ENCODE results near the gene NT5DC1. TPM values are rescaled to one million over a fixed set of nuclear protein-coding genes. Genes with fewer than 3 reads are reported as not detected.

The NT5DC1 gene
- total and polyA plus RNA-seq, 2 experiments from 2014 or later, result 27.0 to 29.8 TPM

DNA sequence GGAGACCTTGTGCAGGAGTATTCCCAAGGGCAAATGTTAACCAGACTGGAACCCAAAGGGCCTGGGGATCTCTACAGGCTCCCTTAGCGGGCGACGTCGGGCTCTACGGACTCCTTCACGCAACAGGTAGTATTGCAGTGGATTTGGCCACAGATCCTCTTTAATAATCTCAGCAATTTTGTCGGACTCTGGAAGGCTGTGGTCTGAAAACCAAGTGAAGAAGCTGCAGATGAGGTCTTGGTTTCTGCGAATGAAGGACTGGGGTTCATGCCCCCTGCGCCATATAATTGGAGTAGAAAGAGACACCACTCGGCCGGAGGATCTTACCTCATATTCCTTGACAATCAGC lies 177.8 kb downstream of the NT5DC1 start:
- H3K4me3 Mint-ChIP-seq, result peak overlapping the region; percentile 93
- Histone ChIP-seq H3K36me3 (ENCODE audit: insufficient read depth) (no peaks in the 10 kb centered on the region), H3K4me3 (peak overlapping the region; percentile 84), H3K4me1 (ENCODE audit: insufficient read depth) (peaks cover 21% of the 10 kb centered on the region), H3K27me3 (ENCODE audit: insufficient read depth) (no peaks in the 10 kb centered on the region), H4K20me1 (replicated peaks; ENCODE audit: insufficient read depth) (peaks cover 11% of the 10 kb centered on the region), H3K4me2 (peak overlapping the region; percentile 85), H3K27ac (ENCODE audit: low read depth) (0 out of 2 replicates have a peak overlapping the region, but pooled peaks have one; percentile 90), H3F3A (replicated peaks; ENCODE audit: low read depth) (no peaks in the 10 kb centered on the region), H2AFZ (no peak overlapping the region), H3K79me2 (replicated peaks; ENCODE audit: insufficient read depth) (peaks cover 50% of the 10 kb centered on the region), H3K9me2 (ENCODE audit: insufficient read depth) (no peaks in the 10 kb centered on the region)
- peaks cover 30% of the 10 kb centered on the region for H3K36me3 Mint-ChIP-seq (ENCODE audit: low read depth)
- DNase-seq (ENCODE audit: low spot score), result no peak
- peaks cover 6% of the 10 kb centered on the region for H3K27me3 Mint-ChIP-seq (ENCODE audit: insufficient read depth, low read depth, poor library complexity)
- no peak for ATAC-seq
- TF ChIP-seq, protein P1, sequence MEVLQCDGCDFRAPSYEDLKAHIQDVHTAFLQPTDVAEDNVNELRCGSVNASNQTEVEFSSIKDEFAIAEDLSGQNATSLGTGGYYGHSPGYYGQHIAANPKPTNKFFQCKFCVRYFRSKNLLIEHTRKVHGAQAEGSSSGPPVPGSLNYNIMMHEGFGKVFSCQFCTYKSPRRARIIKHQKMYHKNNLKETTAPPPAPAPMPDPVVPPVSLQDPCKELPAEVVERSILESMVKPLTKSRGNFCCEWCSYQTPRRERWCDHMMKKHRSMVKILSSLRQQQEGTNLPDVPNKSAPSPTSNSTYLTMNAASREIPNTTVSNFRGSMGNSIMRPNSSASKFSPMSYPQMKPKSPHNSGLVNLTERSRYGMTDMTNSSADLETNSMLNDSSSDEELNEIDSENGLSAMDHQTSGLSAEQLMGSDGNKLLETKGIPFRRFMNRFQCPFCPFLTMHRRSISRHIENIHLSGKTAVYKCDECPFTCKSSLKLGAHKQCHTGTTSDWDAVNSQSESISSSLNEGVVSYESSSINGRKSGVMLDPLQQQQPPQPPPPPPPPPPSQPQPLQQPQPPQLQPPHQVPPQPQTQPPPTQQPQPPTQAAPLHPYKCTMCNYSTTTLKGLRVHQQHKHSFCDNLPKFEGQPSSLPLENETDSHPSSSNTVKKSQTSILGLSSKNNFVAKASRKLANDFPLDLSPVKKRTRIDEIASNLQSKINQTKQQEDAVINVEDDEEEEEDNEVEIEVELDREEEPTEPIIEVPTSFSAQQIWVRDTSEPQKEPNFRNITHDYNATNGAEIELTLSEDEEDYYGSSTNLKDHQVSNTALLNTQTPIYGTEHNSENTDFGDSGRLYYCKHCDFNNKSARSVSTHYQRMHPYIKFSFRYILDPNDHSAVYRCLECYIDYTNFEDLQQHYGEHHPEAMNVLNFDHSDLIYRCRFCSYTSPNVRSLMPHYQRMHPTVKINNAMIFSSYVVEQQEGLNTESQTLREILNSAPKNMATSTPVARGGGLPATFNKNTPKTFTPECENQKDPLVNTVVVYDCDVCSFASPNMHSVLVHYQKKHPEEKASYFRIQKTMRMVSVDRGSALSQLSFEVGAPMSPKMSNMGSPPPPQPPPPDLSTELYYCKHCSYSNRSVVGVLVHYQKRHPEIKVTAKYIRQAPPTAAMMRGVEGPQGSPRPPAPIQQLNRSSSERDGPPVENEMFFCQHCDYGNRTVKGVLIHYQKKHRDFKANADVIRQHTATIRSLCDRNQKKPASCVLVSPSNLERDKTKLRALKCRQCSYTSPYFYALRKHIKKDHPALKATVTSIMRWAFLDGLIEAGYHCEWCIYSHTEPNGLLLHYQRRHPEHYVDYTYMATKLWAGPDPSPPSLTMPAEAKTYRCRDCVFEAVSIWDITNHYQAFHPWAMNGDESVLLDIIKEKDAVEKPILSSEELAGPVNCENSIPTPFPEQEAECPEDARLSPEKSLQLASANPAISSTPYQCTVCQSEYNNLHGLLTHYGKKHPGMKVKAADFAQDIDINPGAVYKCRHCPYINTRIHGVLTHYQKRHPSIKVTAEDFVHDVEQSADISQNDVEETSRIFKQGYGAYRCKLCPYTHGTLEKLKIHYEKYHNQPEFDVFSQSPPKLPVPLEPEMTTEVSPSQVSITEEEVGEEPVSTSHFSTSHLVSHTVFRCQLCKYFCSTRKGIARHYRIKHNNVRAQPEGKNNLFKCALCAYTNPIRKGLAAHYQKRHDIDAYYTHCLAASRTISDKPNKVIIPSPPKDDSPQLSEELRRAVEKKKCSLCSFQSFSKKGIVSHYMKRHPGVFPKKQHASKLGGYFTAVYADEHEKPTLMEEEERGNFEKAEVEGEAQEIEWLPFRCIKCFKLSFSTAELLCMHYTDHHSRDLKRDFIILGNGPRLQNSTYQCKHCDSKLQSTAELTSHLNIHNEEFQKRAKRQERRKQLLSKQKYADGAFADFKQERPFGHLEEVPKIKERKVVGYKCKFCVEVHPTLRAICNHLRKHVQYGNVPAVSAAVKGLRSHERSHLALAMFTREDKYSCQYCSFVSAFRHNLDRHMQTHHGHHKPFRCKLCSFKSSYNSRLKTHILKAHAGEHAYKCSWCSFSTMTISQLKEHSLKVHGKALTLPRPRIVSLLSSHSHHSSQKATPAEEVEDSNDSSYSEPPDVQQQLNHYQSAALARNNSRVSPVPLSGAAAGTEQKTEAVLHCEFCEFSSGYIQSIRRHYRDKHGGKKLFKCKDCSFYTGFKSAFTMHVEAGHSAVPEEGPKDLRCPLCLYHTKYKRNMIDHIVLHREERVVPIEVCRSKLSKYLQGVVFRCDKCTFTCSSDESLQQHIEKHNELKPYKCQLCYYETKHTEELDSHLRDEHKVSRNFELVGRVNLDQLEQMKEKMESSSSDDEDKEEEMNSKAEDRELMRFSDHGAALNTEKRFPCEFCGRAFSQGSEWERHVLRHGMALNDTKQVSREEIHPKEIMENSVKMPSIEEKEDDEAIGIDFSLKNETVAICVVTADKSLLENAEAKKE (CRISPR knock-in tag; IDR thresholded peaks at IDR 0.05), result no peak
- no peak for TF ChIP-seq STAT1 (IDR thresholded peaks at IDR 0.05; ENCODE audit: unreplicated experiment)
- TF ChIP-seq, protein P2, sequence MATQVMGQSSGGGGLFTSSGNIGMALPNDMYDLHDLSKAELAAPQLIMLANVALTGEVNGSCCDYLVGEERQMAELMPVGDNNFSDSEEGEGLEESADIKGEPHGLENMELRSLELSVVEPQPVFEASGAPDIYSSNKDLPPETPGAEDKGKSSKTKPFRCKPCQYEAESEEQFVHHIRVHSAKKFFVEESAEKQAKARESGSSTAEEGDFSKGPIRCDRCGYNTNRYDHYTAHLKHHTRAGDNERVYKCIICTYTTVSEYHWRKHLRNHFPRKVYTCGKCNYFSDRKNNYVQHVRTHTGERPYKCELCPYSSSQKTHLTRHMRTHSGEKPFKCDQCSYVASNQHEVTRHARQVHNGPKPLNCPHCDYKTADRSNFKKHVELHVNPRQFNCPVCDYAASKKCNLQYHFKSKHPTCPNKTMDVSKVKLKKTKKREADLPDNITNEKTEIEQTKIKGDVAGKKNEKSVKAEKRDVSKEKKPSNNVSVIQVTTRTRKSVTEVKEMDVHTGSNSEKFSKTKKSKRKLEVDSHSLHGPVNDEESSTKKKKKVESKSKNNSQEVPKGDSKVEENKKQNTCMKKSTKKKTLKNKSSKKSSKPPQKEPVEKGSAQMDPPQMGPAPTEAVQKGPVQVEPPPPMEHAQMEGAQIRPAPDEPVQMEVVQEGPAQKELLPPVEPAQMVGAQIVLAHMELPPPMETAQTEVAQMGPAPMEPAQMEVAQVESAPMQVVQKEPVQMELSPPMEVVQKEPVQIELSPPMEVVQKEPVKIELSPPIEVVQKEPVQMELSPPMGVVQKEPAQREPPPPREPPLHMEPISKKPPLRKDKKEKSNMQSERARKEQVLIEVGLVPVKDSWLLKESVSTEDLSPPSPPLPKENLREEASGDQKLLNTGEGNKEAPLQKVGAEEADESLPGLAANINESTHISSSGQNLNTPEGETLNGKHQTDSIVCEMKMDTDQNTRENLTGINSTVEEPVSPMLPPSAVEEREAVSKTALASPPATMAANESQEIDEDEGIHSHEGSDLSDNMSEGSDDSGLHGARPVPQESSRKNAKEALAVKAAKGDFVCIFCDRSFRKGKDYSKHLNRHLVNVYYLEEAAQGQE (IDR thresholded peaks at IDR 0.05; ENCODE audit: unreplicated experiment), result no peak
- TF ChIP-seq CREB1 (CRISPR knock-in tag; IDR thresholded peaks at IDR 0.05; ENCODE audit: low read depth), result no peak
- TF ChIP-seq NANOG (IDR thresholded peaks at IDR 0.05; ENCODE audit: borderline replicate concordance), result no peak
- no peak for TF ChIP-seq ZNF331 (CRISPR knock-in tag; IDR thresholded peaks at IDR 0.05; ENCODE audit: low read depth)
- TF ChIP-seq, protein P3, sequence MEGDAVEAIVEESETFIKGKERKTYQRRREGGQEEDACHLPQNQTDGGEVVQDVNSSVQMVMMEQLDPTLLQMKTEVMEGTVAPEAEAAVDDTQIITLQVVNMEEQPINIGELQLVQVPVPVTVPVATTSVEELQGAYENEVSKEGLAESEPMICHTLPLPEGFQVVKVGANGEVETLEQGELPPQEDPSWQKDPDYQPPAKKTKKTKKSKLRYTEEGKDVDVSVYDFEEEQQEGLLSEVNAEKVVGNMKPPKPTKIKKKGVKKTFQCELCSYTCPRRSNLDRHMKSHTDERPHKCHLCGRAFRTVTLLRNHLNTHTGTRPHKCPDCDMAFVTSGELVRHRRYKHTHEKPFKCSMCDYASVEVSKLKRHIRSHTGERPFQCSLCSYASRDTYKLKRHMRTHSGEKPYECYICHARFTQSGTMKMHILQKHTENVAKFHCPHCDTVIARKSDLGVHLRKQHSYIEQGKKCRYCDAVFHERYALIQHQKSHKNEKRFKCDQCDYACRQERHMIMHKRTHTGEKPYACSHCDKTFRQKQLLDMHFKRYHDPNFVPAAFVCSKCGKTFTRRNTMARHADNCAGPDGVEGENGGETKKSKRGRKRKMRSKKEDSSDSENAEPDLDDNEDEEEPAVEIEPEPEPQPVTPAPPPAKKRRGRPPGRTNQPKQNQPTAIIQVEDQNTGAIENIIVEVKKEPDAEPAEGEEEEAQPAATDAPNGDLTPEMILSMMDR (conservative IDR thresholded peaks at IDR 0.05; ENCODE audit: low read depth in 2 of 2), result no peak
- TF ChIP-seq ZNF114 (CRISPR knock-in tag; IDR thresholded peaks at IDR 0.05), result no peak
- no peak for TF ChIP-seq EZH2 (IDR thresholded peaks at IDR 0.05; ENCODE audit: low read depth, unreplicated experiment)
- TF ChIP-seq EZH2phosphoT487 (IDR thresholded peaks at IDR 0.05; ENCODE audit: unreplicated experiment), result no peak
- TF ChIP-seq JUNB (IDR thresholded peaks at IDR 0.05; ENCODE audit: unreplicated experiment), result no peak
- no peak for TF ChIP-seq POLR2AphosphoS5 (IDR thresholded peaks at IDR 0.05; ENCODE audit: low read depth)
- TF ChIP-seq, protein P4, sequence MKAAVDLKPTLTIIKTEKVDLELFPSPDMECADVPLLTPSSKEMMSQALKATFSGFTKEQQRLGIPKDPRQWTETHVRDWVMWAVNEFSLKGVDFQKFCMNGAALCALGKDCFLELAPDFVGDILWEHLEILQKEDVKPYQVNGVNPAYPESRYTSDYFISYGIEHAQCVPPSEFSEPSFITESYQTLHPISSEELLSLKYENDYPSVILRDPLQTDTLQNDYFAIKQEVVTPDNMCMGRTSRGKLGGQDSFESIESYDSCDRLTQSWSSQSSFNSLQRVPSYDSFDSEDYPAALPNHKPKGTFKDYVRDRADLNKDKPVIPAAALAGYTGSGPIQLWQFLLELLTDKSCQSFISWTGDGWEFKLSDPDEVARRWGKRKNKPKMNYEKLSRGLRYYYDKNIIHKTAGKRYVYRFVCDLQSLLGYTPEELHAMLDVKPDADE (IDR thresholded peaks at IDR 0.05), result no peak
- H3K4me1 Mint-ChIP-seq, result peaks cover 43% of the 10 kb centered on the region
- peak overlapping the region; percentile 100 for H3K27ac Mint-ChIP-seq
- no peaks in the 10 kb centered on the region for H3K9me3 Mint-ChIP-seq

All from GM23338 (cell line).